Lower lobe of right lung (tissue), 2 donors: ENCODE measurements around the gene AGPAT3. TPM values are rescaled to one million over a fixed set of nuclear protein-coding genes. Genes with fewer than 3 reads are reported as not detected.

Experiments used
- ATAC-seq, 2 donors: fragments of 200-7000 bp; cut with Tn5 transposase; one replicate each; pipeline ENCODE4 v1.9.1; 2020 to 2022; ENCODE audit warnings: mild to moderate bottlenecking in 2 of 2, moderate library complexity in 2 of 2
- DNase-seq: peaks from one replicate; pipeline ENCODE4 v3.0.0-alpha.2; 2020
- H3K27ac ChIP-seq: fragments of 200-600 bp; one replicate; pipeline ENCODE4 v1.8.0; 2022
- H3K27me3 ChIP-seq: fragments of 200-600 bp; one replicate; pipeline ENCODE4 v1.8.0; 2022; ENCODE audit warnings: low read depth
- H3K36me3 ChIP-seq: fragments of 200-600 bp; one replicate; pipeline ENCODE4 v1.8.0; 2022; ENCODE audit warnings: mild to moderate bottlenecking
- H3K4me1 ChIP-seq: fragments of 200-600 bp; one replicate; pipeline ENCODE4 v1.8.0; 2022
- H3K4me3 ChIP-seq: fragments of 200-600 bp; one replicate; pipeline ENCODE4 v1.8.0; 2022; ENCODE audit warnings: mild to moderate bottlenecking
- H3K9me3 ChIP-seq: fragments of 200-600 bp; one replicate; pipeline ENCODE4 v1.8.0; 2022
- CTCF ChIP-seq: fragments of 200-600 bp; IDR thresholded peaks from one replicate; pipeline ENCODE4 v1.8.0; 2022; ENCODE audit warnings: antibody characterized with exemption, mild to moderate bottlenecking
- intact Hi-C: fragments of 100-400 bp; cut with DNase I; formaldehyde crosslinking; loops from one replicate; pipeline ENCODE4 v1.11.0; 2022
- total RNA-seq: library from RNA; stranded (reverse); fragmentation: NEBNext Ultra II Directional; extraction: Animal tissue kit (Norgen Biotek cat#: 25700); gene quantifications from one replicate; pipeline ENCODE4 v1.2.1, GENCODE V29; 2021
- donor health status: DM: no; HTN: yes; CAD: no; lungs with severe emphysema.

AGPAT3 gene
- total RNA-seq, 1 donor from 2014 or later: 83.3 TPM

GRCh38 chr21:43867332-43867703 is 2.3 kb downstream of the AGPAT3 start:
- intact Hi-C loops: no loop called here
- peaks cover 39% of the 10 kb centered on the region for H3K4me1 ChIP-seq
- H3K4me3 ChIP-seq: peak overlapping the region; percentile 85
- TF ChIP-seq CTCF: no peak
- H3K36me3 ChIP-seq: peaks cover 11% of the 10 kb centered on the region
- DNase-seq (no peak), ATAC-seq (no peak)
- H3K9me3 ChIP-seq: no peaks in the 10 kb centered on the region
- no peaks in the 10 kb centered on the region for H3K27me3 ChIP-seq
- no peak overlapping the region for H3K27ac ChIP-seq

- Histone ChIP-seq H3K4me3 (no peak overlapping the region), H3K27ac (no peak overlapping the region), H3K36me3 (peaks cover 12% of the 10 kb centered on the region), H3K9me3 (no peaks in the 10 kb centered on the region), H3K27me3 (no peaks in the 10 kb centered on the region), H3K4me1 (peaks cover 39% of the 10 kb centered on the region)
- DNase-seq (no peak), ATAC-seq (no peak)
- no peak for TF ChIP-seq CTCF
- intact Hi-C loops: no loop called here
Observed at GRCh38 chr21:43867948-43868347, 2.9 kb downstream of the AGPAT3 start.

GRCh38 chr21:43868461-43868860 is 3.4 kb downstream of the AGPAT3 start:
- Histone ChIP-seq H3K4me3 (no peak overlapping the region), H3K27ac (no peak overlapping the region), H3K27me3 (no peaks in the 10 kb centered on the region), H3K4me1 (peaks cover 37% of the 10 kb centered on the region), H3K9me3 (no peaks in the 10 kb centered on the region), H3K36me3 (peaks cover 16% of the 10 kb centered on the region)
- TF ChIP-seq CTCF: no peak
- intact Hi-C loops: no loop called here
- no peak for DNase-seq
- no peak for ATAC-seq

GRCh38 chr21:43869486-43870325 is 4.7 kb downstream of the AGPAT3 start:
- ATAC-seq (no peak), DNase-seq (no peak)
- H3K9me3 ChIP-seq: no peaks in the 10 kb centered on the region
- H3K36me3 ChIP-seq: peaks cover 16% of the 10 kb centered on the region
- H3K27me3 ChIP-seq: no peaks in the 10 kb centered on the region
- no peak overlapping the region for H3K4me3 ChIP-seq
- peaks cover 29% of the 10 kb centered on the region for H3K4me1 ChIP-seq
- no peak overlapping the region for H3K27ac ChIP-seq
- no peak for TF ChIP-seq CTCF
- intact Hi-C loops: no loop called here

- H3K9me3 ChIP-seq: no peaks in the 10 kb centered on the region
- ATAC-seq: no peak
- H3K27ac ChIP-seq: no peak overlapping the region
- no peaks in the 10 kb centered on the region for H3K27me3 ChIP-seq
- no peak for DNase-seq
- intact Hi-C loops: no loop called here
- H3K36me3 ChIP-seq: peaks cover 16% of the 10 kb centered on the region
- TF ChIP-seq CTCF: no peak
- H3K4me3 ChIP-seq: no peak overlapping the region
- peaks cover 25% of the 10 kb centered on the region for H3K4me1 ChIP-seq
Observed at GRCh38 chr21:43871487-43871886, 6.5 kb downstream of the AGPAT3 start.
